Neural progenitor cell (in vitro differentiated cells): ENCODE measurements around the gene TUBB2A.

ENCODE experiments used
- EZH2 ChIP-seq: fragments of 200-600 bp; sonication (generic); IDR thresholded peaks from 2 replicates; pipeline ENCODE4 v1.6.1; 2017; ENCODE audit warnings: antibody characterized with exemption, mild to moderate bottlenecking, moderate library complexity
- TF ChIP-seq, protein P1 (sequence below): fragments of 200-600 bp; sonication (generic); IDR thresholded peaks from 2 replicates; pipeline ENCODE4 v1.5.1; 2017; ENCODE audit warnings: antibody characterized with exemption, mild to moderate bottlenecking

DNA sequence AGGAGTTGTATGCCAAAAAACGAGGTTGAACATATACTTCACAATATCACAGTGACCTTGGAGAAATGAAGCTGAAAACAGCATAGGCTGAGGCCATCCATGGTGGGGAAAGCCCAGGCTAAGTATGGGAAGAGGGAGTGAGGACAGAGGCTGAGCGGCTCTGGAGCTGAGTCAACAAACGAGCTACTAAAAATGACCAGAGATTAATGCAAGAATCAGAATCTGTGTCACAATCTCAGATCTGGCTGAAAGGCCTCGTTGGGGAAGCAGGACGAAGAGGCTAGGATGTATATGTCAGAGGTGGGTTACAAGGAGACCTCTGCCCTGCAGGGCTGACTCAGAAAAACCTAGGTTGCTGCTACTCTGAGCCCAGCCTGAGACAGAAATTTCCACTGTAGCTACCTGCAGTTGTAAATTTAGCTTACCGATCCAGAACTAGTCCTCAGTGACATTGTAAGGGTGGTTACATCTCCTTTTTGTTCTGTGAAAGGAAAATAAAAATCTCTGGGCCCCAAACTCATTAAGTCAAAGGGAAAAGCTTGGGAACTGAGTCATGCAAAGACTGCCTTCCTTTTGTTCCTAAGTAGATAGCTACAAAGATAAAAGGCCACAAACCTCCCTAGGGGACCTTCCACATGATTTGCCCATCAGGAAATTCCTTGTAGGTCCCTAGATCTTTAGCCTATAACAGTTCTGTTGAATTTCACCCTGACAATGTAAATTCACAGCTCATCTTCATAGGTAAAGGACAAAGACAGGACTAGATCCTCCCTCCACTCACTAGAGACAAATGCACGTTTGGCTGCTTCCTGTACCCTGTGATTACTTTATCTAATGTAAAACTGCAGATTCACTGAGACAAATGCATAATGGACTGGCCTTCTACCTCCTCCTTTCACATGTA, 8.5 kb upstream of the TUBB2A start:
- TF ChIP-seq, protein P1, sequence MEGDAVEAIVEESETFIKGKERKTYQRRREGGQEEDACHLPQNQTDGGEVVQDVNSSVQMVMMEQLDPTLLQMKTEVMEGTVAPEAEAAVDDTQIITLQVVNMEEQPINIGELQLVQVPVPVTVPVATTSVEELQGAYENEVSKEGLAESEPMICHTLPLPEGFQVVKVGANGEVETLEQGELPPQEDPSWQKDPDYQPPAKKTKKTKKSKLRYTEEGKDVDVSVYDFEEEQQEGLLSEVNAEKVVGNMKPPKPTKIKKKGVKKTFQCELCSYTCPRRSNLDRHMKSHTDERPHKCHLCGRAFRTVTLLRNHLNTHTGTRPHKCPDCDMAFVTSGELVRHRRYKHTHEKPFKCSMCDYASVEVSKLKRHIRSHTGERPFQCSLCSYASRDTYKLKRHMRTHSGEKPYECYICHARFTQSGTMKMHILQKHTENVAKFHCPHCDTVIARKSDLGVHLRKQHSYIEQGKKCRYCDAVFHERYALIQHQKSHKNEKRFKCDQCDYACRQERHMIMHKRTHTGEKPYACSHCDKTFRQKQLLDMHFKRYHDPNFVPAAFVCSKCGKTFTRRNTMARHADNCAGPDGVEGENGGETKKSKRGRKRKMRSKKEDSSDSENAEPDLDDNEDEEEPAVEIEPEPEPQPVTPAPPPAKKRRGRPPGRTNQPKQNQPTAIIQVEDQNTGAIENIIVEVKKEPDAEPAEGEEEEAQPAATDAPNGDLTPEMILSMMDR = no peak
- TF ChIP-seq EZH2 = no peak
